Suprapubic skin (tissue), 4 donors: ENCODE data around the gene IQGAP3. TPM values are rescaled to one million over a fixed set of nuclear protein-coding genes. Genes with fewer than 3 reads are reported as not detected.

ENCODE experiments used
- DNase-seq, 2 donors: peaks; one replicate each; pipeline ENCODE4 v3.0.0-alpha.2; 2019; ENCODE audit warnings: low spot score in 2 of 2
- H3K27ac ChIP-seq: fragments of 200-600 bp; sonication (generic); one replicate; pipeline ENCODE4 v1.5.1; 2019
- H3K27me3 ChIP-seq: fragments of 200-600 bp; sonication (generic); one replicate; pipeline ENCODE4 v1.5.1; 2019
- H3K36me3 ChIP-seq: fragments of 200-600 bp; sonication (generic); one replicate; pipeline ENCODE4 v1.5.1; 2019
- H3K4me1 ChIP-seq: fragments of 200-600 bp; sonication (generic); one replicate; pipeline ENCODE4 v1.5.1; 2019
- H3K4me3 ChIP-seq: fragments of 200-600 bp; sonication (generic); one replicate; pipeline ENCODE4 v1.5.1; 2019; ENCODE audit warnings: mild to moderate bottlenecking
- H3K9me3 ChIP-seq: fragments of 200-600 bp; sonication (generic); one replicate; pipeline ENCODE4 v1.5.1; 2019
- EP300 ChIP-seq: sonication (generic); formaldehyde crosslinking; IDR thresholded peaks from one replicate; pipeline ENCODE4 v1.6.1; 2017; ENCODE audit warnings: antibody characterized with exemption
- POLR2A ChIP-seq, 2 donors: fragments of 450-650 bp; IDR thresholded peaks; one replicate each; pipeline ENCODE4 v1.6.1; 2017; ENCODE audit warnings: antibody characterized with exemption in 2 of 2, mild to moderate bottlenecking in 2 of 2, moderate library complexity in 2 of 2
- POLR2AphosphoS5 ChIP-seq, 3 donors: sonication (generic); formaldehyde crosslinking; IDR thresholded peaks; one replicate each; pipeline ENCODE4 v1.6.1; 2017; ENCODE audit warnings: antibody characterized with exemption in 3 of 3
- WGBS: methylation state at CpG from one replicate; pipeline ENCODE4 v1.1.5; 2018; 5-methylcytosine and 5-hydroxymethylcytosine counted together
- total RNA-seq, 4 donors: library from RNA; depleted of rRNA; stranded (reverse); fragments of >200 nt; gene quantifications; one replicate each; pipeline ENCODE4 v1.1.0, GENCODE V29; 2016
- TF ChIP-seq, protein P1 (sequence below), 2 donors: fragments of 200-600 bp in 1 of 2; fragments of 450-650 bp in 1 of 2; sonication (generic) in 1 of 2; IDR thresholded peaks; one replicate each; pipeline ENCODE4 v1.5.1; 2016 to 2019; ENCODE audit warnings: antibody characterized with exemption in 2 of 2, mild to moderate bottlenecking in 1 of 2, moderate library complexity in 1 of 2

Gene IQGAP3
- total RNA-seq, 4 donors from 2014 or later, result 2.2 to 5.7 (median 4.5) TPM

DNA sequence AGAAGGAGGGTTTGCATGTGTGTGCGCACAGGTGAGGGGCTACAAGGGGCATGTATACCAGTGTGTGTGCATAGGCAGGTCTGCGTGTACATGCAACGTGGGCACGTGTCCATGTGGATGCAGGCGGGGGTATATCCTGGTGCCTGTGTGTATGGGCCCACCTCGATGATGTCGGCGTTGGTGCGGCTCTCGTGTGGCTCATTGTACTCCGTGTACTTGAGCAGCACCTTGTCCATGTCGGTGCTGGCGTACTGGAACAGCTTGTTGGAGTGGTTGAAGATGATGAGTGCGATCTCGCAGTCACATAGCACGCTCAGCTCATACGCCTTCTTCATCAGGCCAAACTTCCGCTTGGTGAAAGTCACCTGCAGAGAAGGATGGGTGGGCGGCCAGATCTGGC, 90.1 kb downstream of the IQGAP3 start:
- Histone ChIP-seq H3K27ac (no peak overlapping the region), H3K4me1 (peaks cover 61% of the 10 kb centered on the region), H3K9me3 (no peaks in the 10 kb centered on the region), H3K4me3 (no peak overlapping the region), H3K27me3 (no peaks in the 10 kb centered on the region), H3K36me3 (peaks cover 55% of the 10 kb centered on the region)
- TF ChIP-seq, protein P1, sequence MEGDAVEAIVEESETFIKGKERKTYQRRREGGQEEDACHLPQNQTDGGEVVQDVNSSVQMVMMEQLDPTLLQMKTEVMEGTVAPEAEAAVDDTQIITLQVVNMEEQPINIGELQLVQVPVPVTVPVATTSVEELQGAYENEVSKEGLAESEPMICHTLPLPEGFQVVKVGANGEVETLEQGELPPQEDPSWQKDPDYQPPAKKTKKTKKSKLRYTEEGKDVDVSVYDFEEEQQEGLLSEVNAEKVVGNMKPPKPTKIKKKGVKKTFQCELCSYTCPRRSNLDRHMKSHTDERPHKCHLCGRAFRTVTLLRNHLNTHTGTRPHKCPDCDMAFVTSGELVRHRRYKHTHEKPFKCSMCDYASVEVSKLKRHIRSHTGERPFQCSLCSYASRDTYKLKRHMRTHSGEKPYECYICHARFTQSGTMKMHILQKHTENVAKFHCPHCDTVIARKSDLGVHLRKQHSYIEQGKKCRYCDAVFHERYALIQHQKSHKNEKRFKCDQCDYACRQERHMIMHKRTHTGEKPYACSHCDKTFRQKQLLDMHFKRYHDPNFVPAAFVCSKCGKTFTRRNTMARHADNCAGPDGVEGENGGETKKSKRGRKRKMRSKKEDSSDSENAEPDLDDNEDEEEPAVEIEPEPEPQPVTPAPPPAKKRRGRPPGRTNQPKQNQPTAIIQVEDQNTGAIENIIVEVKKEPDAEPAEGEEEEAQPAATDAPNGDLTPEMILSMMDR (IDR thresholded peaks at IDR 0.05), result no peak
- TF ChIP-seq EP300 (no peak), POLR2A (IDR thresholded peaks at IDR 0.05) (no peak), POLR2AphosphoS5 (IDR thresholded peaks at IDR 0.05) (no peak)
- 92% methylated on average over 19 of the region's 19 CpGs for WGBS
- no peak for DNase-seq

DNA sequence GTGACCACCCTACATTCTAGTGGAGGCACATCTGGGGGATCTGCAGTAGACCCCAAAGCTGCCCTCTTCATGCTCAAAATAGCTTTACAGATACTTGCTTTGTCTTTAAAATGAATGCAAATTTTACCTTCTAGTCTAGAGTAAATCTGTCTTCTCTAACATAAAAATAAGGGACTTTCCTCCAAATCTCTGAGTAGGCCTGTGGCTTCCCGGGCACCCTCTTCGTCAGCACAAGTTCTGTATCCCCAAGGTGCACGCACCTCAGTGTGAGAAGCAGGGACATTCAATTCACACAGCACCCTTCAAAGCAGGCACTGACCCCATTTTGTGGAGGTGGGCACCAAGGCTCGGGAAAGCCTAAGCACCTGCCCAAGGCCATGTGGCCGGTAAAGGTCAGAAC, 90.8 kb downstream of the IQGAP3 start:
- Histone ChIP-seq H3K27me3 (no peaks in the 10 kb centered on the region), H3K9me3 (no peaks in the 10 kb centered on the region), H3K4me3 (no peak overlapping the region), H3K36me3 (peaks cover 63% of the 10 kb centered on the region), H3K27ac (no peak overlapping the region), H3K4me1 (peaks cover 68% of the 10 kb centered on the region)
- TF ChIP-seq POLR2A (IDR thresholded peaks at IDR 0.05), result no peak
- no peak for TF ChIP-seq EP300
- TF ChIP-seq, protein P1 (IDR thresholded peaks at IDR 0.05), result no peak
- TF ChIP-seq POLR2AphosphoS5 (IDR thresholded peaks at IDR 0.05), result no peak
- no peak for DNase-seq
- 90% methylated on average over 5 of the region's 5 CpGs for WGBS

DNA sequence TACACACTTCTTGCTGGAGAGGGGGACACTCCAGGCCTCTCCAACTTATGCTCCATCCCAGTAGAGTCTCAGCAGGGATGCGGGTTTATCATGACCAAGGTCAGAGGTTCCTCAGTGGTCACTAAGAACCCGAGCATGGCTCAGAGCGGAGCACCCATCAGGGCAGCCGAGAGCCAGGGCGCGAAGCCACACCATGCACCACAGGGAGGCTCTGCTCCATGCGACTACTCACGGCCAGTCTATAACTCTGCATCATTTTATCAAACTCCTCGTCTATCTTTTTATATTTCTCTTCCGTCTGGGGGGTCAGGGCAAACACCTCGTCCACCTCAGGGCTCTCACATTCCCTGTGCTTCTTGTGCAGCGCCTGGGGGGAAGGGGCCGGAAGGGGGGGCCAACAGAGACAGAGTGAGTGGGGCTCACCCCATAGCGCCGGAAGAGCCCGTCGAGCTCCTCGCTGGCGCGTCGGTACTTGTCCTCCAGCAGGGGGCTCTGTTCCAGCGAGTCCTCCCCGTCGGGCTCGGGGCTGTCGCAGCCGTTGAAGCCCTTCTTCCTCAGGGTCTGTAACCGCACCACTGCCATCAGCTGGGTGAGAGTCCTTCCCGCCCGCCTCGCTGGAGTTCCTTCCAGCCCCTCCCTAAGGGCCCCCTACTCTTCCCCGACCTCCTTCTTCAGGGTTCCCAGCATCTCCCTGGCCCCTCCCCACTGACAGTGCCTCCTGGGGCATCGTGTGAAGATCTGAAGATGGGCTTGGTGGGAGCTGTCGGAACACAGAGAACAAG, 91.8 kb downstream of the IQGAP3 start:
- Histone ChIP-seq H3K4me1 (peaks cover 69% of the 10 kb centered on the region), H3K4me3 (no peak overlapping the region), H3K9me3 (no peaks in the 10 kb centered on the region), H3K27me3 (no peaks in the 10 kb centered on the region), H3K27ac (no peak overlapping the region), H3K36me3 (peaks cover 72% of the 10 kb centered on the region)
- DNase-seq, result no peak
- 60% methylated on average over 23 of the region's 34 CpGs for WGBS
- TF ChIP-seq, protein P1 (IDR thresholded peaks at IDR 0.05), result peak; percentile 30 to 62
- TF ChIP-seq POLR2AphosphoS5 (IDR thresholded peaks at IDR 0.05), result no peak

DNA sequence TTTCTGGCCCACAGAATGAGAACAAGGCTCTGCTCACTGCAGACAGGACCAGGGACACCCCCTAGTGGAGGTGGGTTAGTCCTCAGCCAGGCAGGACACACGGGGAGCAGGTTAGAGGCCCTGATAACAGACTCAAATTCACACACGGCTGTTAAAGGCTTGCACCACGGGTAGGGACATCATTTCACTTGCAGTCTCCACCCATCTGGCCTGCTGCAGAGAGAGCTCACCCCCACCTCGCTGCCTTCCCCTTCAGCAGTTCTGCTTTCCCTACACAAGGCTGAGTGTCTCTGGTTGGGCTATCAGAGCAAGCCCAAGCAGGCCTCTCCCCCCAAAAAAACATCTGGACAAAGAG, 92.4 kb downstream of the IQGAP3 start:
- 23% methylated on average over 3 of the region's 4 CpGs for WGBS
- Histone ChIP-seq H3K36me3 (peaks cover 78% of the 10 kb centered on the region), H3K9me3 (no peaks in the 10 kb centered on the region), H3K27ac (no peak overlapping the region), H3K4me1 (peaks cover 71% of the 10 kb centered on the region), H3K27me3 (no peaks in the 10 kb centered on the region), H3K4me3 (no peak overlapping the region)
- no peak for DNase-seq
- TF ChIP-seq POLR2AphosphoS5 (IDR thresholded peaks at IDR 0.05) (no peak), POLR2A (IDR thresholded peaks at IDR 0.05) (no peak), EP300 (no peak)
- TF ChIP-seq, protein P1 (IDR thresholded peaks at IDR 0.05), result no peak

DNA sequence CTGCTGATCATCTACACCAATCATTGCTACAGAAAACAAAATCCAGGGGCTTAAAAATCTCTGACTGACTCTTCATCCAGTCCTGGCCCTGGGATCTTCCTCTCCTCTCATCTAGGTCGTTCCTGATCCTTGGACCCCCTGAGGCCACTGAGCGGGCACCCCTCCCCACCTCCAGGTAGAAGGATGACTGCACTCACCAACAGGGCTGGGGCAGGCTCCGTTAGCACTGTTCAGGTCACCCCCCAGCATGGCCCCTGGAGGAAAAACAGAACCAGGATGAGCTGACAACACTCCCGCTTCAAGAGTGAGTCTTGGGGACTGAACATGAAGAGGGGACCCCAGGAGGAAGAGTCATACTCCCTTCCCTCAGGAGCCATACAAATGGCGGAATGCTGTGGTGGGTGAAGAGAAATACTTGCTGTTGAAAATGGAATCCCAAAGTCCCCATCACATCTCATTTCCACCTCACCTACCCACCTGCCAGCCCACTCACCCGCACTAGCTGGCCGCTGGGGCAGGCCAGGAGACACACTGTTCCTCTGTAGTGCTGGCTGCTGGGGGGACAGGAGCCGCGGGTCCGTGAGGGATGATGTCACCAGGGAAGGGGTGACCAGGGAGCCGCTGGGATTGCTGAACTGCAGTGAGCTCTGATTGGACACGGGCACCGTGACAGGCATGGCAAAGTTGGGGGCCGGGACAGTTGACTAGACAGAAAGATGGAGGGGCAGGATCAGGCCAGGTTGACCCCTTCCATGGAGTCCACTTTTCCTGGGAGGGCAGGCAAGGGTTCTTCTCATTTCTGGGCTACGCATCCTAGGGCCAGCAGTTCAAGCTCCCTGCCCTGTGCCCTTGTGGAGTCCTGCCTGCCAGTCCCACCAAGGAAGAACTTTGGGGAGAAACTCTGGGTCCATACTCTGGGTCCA, 93.0 kb downstream of the IQGAP3 start:
- Histone ChIP-seq H3K4me1 (peaks cover 67% of the 10 kb centered on the region), H3K36me3 (peaks cover 85% of the 10 kb centered on the region), H3K4me3 (no peak overlapping the region), H3K27me3 (no peaks in the 10 kb centered on the region), H3K27ac (no peak overlapping the region), H3K9me3 (no peaks in the 10 kb centered on the region)
- WGBS, result 83% methylated on average over 14 of the region's 15 CpGs
- TF ChIP-seq, protein P1 (IDR thresholded peaks at IDR 0.05), result no peak
- TF ChIP-seq EP300, result no peak
- no peak for TF ChIP-seq POLR2A (IDR thresholded peaks at IDR 0.05)
- TF ChIP-seq POLR2AphosphoS5 (IDR thresholded peaks at IDR 0.05), result no peak
- no peak for DNase-seq
